Cardiac muscle cell (in vitro differentiated cells and primary cell): ENCODE results near the gene CSK. TPM values are rescaled to one million over a fixed set of nuclear protein-coding genes. Genes with fewer than 3 reads are reported as not detected.
"Not testable (repeated sequence)": the region's sequence is repeated elsewhere in the genome, so short reads cannot be mapped to it uniquely, and the experiment has no call there.

Experiments
- DNase-seq, 2 donors: peaks; one replicate each; pipeline versions ENCODE4 v3.0.0 to v3.0.0-alpha.2; 2010 to 2017; ENCODE audit warnings: low read depth in 1 of 2, low spot score in 1 of 2
- H3K27ac ChIP-seq: fragments of 200-600 bp; sonication (generic); 2 replicates; pipeline ENCODE4 v1.5.1; 2016
- H3K27me3 ChIP-seq: fragments of 200-600 bp; sonication (generic); 2 replicates; pipeline ENCODE4 v1.6.0; 2016; ENCODE audit warnings: control low read depth
- H3K36me3 ChIP-seq: fragments of 200-600 bp; sonication (generic); 2 replicates; pipeline ENCODE4 v1.5.1; 2016; ENCODE audit warnings: control low read depth
- H3K4me1 ChIP-seq: fragments of 200-600 bp; sonication (generic); 2 replicates; pipeline ENCODE4 v1.8.1; 2017; ENCODE audit warnings: low read depth, mild to moderate bottlenecking, mixed run types
- H3K4me3 ChIP-seq: fragments of 200-600 bp; sonication (generic); 2 replicates; pipeline ENCODE4 v1.5.1; 2016; ENCODE audit warnings: mild to moderate bottlenecking
- H3K9me3 ChIP-seq: fragments of 200-600 bp; sonication (generic); 2 replicates; pipeline ENCODE4 v1.5.1; 2017; ENCODE audit warnings: low read depth, mild to moderate bottlenecking, control low read depth
- polyA plus RNA-seq: library from polyadenylated mRNA; unstranded; fragments of >200 nt; fragmentation: Nextera tagmentation; extraction: Ambion mirVana; gene quantifications from 2 replicates; pipeline ENCODE4 v1.2.1, GENCODE V29; 2016
- total RNA-seq: library from RNA; depleted of rRNA; stranded (reverse); fragments of >200 nt; gene quantifications from 2 replicates; pipeline ENCODE4 v1.2.3, GENCODE V29; 2016
- TF ChIP-seq, protein P1 (sequence below): IDR thresholded peaks from 2 replicates; pipeline ENCODE4 v1.5.1; 2012; ENCODE audit warnings: low read depth, mild to moderate bottlenecking, low read length

Gene CSK
- total and polyA plus RNA-seq, 2 experiments from 2014 or later = 26.2 to 43.1 TPM

- no peaks in the 10 kb centered on the region for H3K36me3 ChIP-seq
- H3K4me3 ChIP-seq = no peak overlapping the region
- no peak overlapping the region for H3K27ac ChIP-seq
- TF ChIP-seq, protein P1, sequence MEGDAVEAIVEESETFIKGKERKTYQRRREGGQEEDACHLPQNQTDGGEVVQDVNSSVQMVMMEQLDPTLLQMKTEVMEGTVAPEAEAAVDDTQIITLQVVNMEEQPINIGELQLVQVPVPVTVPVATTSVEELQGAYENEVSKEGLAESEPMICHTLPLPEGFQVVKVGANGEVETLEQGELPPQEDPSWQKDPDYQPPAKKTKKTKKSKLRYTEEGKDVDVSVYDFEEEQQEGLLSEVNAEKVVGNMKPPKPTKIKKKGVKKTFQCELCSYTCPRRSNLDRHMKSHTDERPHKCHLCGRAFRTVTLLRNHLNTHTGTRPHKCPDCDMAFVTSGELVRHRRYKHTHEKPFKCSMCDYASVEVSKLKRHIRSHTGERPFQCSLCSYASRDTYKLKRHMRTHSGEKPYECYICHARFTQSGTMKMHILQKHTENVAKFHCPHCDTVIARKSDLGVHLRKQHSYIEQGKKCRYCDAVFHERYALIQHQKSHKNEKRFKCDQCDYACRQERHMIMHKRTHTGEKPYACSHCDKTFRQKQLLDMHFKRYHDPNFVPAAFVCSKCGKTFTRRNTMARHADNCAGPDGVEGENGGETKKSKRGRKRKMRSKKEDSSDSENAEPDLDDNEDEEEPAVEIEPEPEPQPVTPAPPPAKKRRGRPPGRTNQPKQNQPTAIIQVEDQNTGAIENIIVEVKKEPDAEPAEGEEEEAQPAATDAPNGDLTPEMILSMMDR = no peak
- no peaks in the 10 kb centered on the region for H3K9me3 ChIP-seq
- peaks cover 40% of the 10 kb centered on the region for H3K4me1 ChIP-seq
- H3K27me3 ChIP-seq = no peaks in the 10 kb centered on the region
- no peak for DNase-seq
Measured at GRCh38 chr15:74783808-74784175, 1.9 kb downstream of the CSK start.

GRCh38 chr15:74784426-74785193 is 2.7 kb downstream of the CSK start:
- Histone ChIP-seq H3K4me1 (peaks cover 47% of the 10 kb centered on the region), H3K36me3 (no peaks in the 10 kb centered on the region), H3K27me3 (no peaks in the 10 kb centered on the region), H3K4me3 (no peak overlapping the region), H3K27ac (no peak overlapping the region), H3K9me3 (no peaks in the 10 kb centered on the region)
- DNase-seq = no peak
- TF ChIP-seq, protein P1 = no peak

- no peak overlapping the region for H3K27ac ChIP-seq
- peaks cover 50% of the 10 kb centered on the region for H3K4me1 ChIP-seq
- TF ChIP-seq, protein P1 = no peak
- no peak for DNase-seq
- H3K4me3 ChIP-seq = no peak overlapping the region
- no peaks in the 10 kb centered on the region for H3K9me3 ChIP-seq
- H3K36me3 ChIP-seq = no peaks in the 10 kb centered on the region
- no peaks in the 10 kb centered on the region for H3K27me3 ChIP-seq
Measured at GRCh38 chr15:74785194-74786032, 3.5 kb downstream of the CSK start.

GRCh38 chr15:74786081-74786480 is 4.2 kb downstream of the CSK start:
- DNase-seq, H3K9me3 ChIP-seq, H3K27me3 ChIP-seq, H3K36me3 ChIP-seq, H3K27ac ChIP-seq, H3K4me3 ChIP-seq: not testable (repeated sequence)
- peaks cover 46% of the 10 kb centered on the region for H3K4me1 ChIP-seq

DNA sequence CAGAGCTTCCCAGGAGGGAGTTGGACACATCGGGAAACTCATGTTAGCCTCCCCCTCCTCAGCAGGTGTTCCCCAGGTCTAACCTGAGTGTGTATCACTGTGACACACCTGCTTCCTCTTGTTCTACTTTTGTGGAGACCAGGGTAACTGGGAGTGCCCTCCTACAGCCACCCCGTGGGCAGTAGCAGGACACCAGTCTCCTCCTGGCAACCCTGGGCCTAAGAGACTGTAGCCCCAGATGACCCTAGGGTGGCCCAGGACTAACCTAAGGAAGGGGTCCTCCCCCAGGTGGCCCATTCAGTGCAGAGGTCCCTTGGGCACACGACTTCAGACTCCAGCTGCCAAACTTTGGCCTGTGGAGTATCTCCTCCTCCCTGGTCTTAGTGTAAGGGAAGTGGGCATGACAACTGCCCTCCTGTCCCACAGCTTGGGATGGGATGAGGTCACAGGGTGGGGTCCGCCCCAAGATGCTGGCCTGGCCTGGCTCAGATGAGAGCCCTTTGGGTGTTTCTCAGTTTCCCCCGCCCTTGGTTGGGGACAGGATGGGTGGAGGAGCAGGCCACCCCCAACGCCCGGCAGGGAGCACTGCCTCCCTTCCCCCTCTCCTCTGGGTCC is 4.8 kb downstream of the CSK start:
- TF ChIP-seq, protein P1 = no peak
- Histone ChIP-seq H3K27me3 (no peaks in the 10 kb centered on the region), H3K4me3 (no peak overlapping the region), H3K27ac (no peak overlapping the region), H3K4me1 (peaks cover 40% of the 10 kb centered on the region), H3K9me3 (no peaks in the 10 kb centered on the region), H3K36me3 (no peaks in the 10 kb centered on the region)
- no peak for DNase-seq
